H1 (cell line): ENCODE data around the gene PDLIM4. TPM values are rescaled to one million over a fixed set of nuclear protein-coding genes. Genes with fewer than 3 reads are reported as not detected.

Experiments
- CTCF ChIA-PET: fragments of 300-600 bp; sonication (Branson Sonifier 250); formaldehyde crosslinking; loops from one replicate; lab custom pipeline; 2021; ENCODE audit not compliant: partially characterized antibody; lab: Charles Lee
- POLR2A ChIA-PET: fragments of 300-600 bp; sonication (Branson Sonifier 250); formaldehyde crosslinking; loops from one replicate; lab custom pipeline; 2021; ENCODE audit warnings: inconsistent platforms; ENCODE audit not compliant: partially characterized antibody; lab: Charles Lee
- DNase-seq, 2 experiments: peaks; one replicate each; pipeline versions ENCODE4 v3.0.0 to v3.0.0-alpha.2; 2010 to 2022; ENCODE audit warnings: low spot score in 2 of 2, low read depth in 1 of 2, mixed read lengths in 1 of 2
- FAIRE-seq: peaks from 2 replicates; lab custom pipeline; 2011; peaks lifted over from hg19 to GRCh38; lab: Jason Lieb, UNC
- H2AFZ ChIP-seq: 2 replicates; pipeline ENCODE4 v1.8.1; 2012; ENCODE audit warnings: low read length, inconsistent platforms
- H2AK5ac ChIP-seq: 2 replicates; pipeline ENCODE4 v1.6.1; 2013; ENCODE audit warnings: low read depth, low read length
- H2BK120ac ChIP-seq: replicated peaks from 2 replicates; pipeline ENCODE3; 2013; ENCODE audit warnings: low read depth, low read length, inconsistent platforms
- H2BK12ac ChIP-seq: 2 replicates; pipeline ENCODE4 v1.6.1; 2013; ENCODE audit warnings: low read depth, low read length
- H2BK15ac ChIP-seq: 2 replicates; pipeline ENCODE4 v1.6.1; 2013; ENCODE audit warnings: low read length
- H2BK20ac ChIP-seq: 2 replicates; pipeline ENCODE4 v1.6.1; 2013; ENCODE audit warnings: low read length
- H2BK5ac ChIP-seq: 2 replicates; pipeline ENCODE4 v1.6.1; 2013; ENCODE audit warnings: low read depth, low read length
- H3K14ac ChIP-seq: 2 replicates; pipeline ENCODE4 v1.6.1; 2013; ENCODE audit warnings: inconsistent platforms; ENCODE audit not compliant: insufficient read length
- H3K18ac ChIP-seq: 2 replicates; pipeline ENCODE4 v1.6.1; 2013; ENCODE audit warnings: low read length; ENCODE audit errors: extremely low read depth
- H3K23ac ChIP-seq: 2 replicates; pipeline ENCODE4 v1.6.1; 2013; ENCODE audit warnings: inconsistent platforms; ENCODE audit not compliant: insufficient read length
- H3K23me2 ChIP-seq: 2 replicates; pipeline ENCODE4 v1.6.1; 2013; ENCODE audit warnings: low read depth, low read length
- H3K27ac ChIP-seq: 2 replicates; pipeline ENCODE4 v1.6.1; 2011; ENCODE audit warnings: low read depth, low read length, inconsistent platforms
- H3K27me3 ChIP-seq, 4 experiments: replicated peaks in 1 of 4; 1 replicate in 1 of 4; 2 replicates in 3 of 4; pipeline versions ENCODE4 v1.6.1 to v1.8.1; 2011 to 2013; ENCODE audit warnings: low read length in 3 of 4, mild to moderate bottlenecking in 3 of 4, inconsistent platforms in 2 of 4, mixed read lengths in 2 of 4, moderate library complexity in 1 of 4; ENCODE audit not compliant: control insufficient read depth in 3 of 4, insufficient read depth in 3 of 4; ENCODE audit errors: extremely low read depth in 1 of 4
- H3K36me3 ChIP-seq, 4 experiments: 2 replicates each; pipeline versions ENCODE4 v1.6.1 to v1.8.1; 2011 to 2013; ENCODE audit warnings: mild to moderate bottlenecking in 4 of 4, low read length in 3 of 4, moderate library complexity in 2 of 4, control low read depth in 1 of 4, inconsistent platforms in 1 of 4; ENCODE audit not compliant: insufficient read depth in 4 of 4, control insufficient read depth in 2 of 4
- H3K4ac ChIP-seq: replicated peaks from 2 replicates; pipeline ENCODE3; 2013; ENCODE audit warnings: low read length, low read depth, mixed read lengths, inconsistent platforms; ENCODE audit not compliant: insufficient read length
- H3K4me1 ChIP-seq, 4 experiments: replicated peaks in 1 of 4; 1 replicate in 1 of 4; 2 replicates in 3 of 4; pipeline versions ENCODE4 v1.6.1 to v1.8.1; 2011 to 2013; ENCODE audit warnings: low read length in 3 of 4, inconsistent platforms in 2 of 4, mixed read lengths in 1 of 4; ENCODE audit not compliant: insufficient read depth in 4 of 4, control insufficient read depth in 3 of 4
- H3K4me2 ChIP-seq, 2 experiments: 2 replicates each; pipeline versions ENCODE4 v1.6.1 to v1.8.1; 2011 to 2013; ENCODE audit warnings: low read depth in 2 of 2, low read length in 2 of 2, control low read depth in 1 of 2, inconsistent platforms in 1 of 2, mild to moderate bottlenecking in 1 of 2; ENCODE audit not compliant: insufficient read depth in 1 of 2
- H3K4me3 ChIP-seq, 4 experiments: fragments of 200-600, 300-600 bp in 1 of 4; sonication (generic), shearing (Covaris generic), sonication (Bioruptor Twin) in 1 of 4; 2 replicates each; pipeline versions ENCODE4 v1.5.1 to v1.8.1; 2011 to 2016; ENCODE audit warnings: low read length in 4 of 4, low read depth in 3 of 4, control low read depth in 2 of 4, inconsistent platforms in 2 of 4, mild to moderate bottlenecking in 2 of 4, mixed read lengths in 1 of 4, moderate library complexity in 1 of 4; ENCODE audit not compliant: insufficient read depth in 2 of 4; ENCODE audit errors: extremely low read depth in 1 of 4
- H3K56ac ChIP-seq: replicated peaks from 2 replicates; pipeline ENCODE3; 2013; ENCODE audit warnings: low read depth, mild to moderate bottlenecking, mixed read lengths, low read length, inconsistent platforms; ENCODE audit not compliant: insufficient read length
- H3K79me1 ChIP-seq: 2 replicates; pipeline ENCODE4 v1.6.1; 2013; ENCODE audit warnings: low read depth, low read length, control low read depth
- H3K79me2 ChIP-seq, 2 experiments: 2 replicates each; pipeline versions ENCODE4 v1.6.1 to v1.8.1; 2012 to 2013; ENCODE audit warnings: low read length in 2 of 2, mild to moderate bottlenecking in 2 of 2, inconsistent platforms in 1 of 2; ENCODE audit not compliant: insufficient read depth in 2 of 2, control insufficient read depth in 1 of 2
- H3K9ac ChIP-seq, 4 experiments: replicated peaks in 1 of 4; 1 replicate in 1 of 4; 2 replicates in 3 of 4; pipeline versions ENCODE4 v1.6.1 to v1.8.1; 2011 to 2013; ENCODE audit warnings: low read depth in 3 of 4, low read length in 3 of 4, control low read depth in 2 of 4, mild to moderate bottlenecking in 2 of 4, moderate library complexity in 2 of 4, inconsistent platforms in 1 of 4; ENCODE audit errors: extremely low read depth in 1 of 4
- H3K9me3 ChIP-seq, 2 experiments: 2 replicates each; pipeline versions ENCODE4 v1.6.1 to v1.8.1; 2012 to 2013; ENCODE audit warnings: mild to moderate bottlenecking in 2 of 2, moderate library complexity in 2 of 2, control low read depth in 1 of 2, inconsistent platforms in 1 of 2, low read depth in 1 of 2, low read length in 1 of 2, mixed read lengths in 1 of 2; ENCODE audit not compliant: insufficient read depth in 2 of 2
- H4K20me1 ChIP-seq, 2 experiments: replicated peaks in 1 of 2; 2 replicates each; pipeline versions ENCODE3 to v1.8.1; 2011 to 2013; ENCODE audit warnings: inconsistent platforms in 2 of 2, low read length in 2 of 2, mild to moderate bottlenecking in 1 of 2; ENCODE audit not compliant: insufficient read depth in 2 of 2, control insufficient read depth in 1 of 2
- H4K5ac ChIP-seq: 2 replicates; pipeline ENCODE4 v1.6.1; 2013; ENCODE audit warnings: low read length, low read depth, mixed read lengths, inconsistent platforms; ENCODE audit not compliant: insufficient read length
- H4K8ac ChIP-seq: 2 replicates; pipeline ENCODE4 v1.8.0; 2013; ENCODE audit warnings: mild to moderate bottlenecking, moderate library complexity, low read length, inconsistent platforms; ENCODE audit not compliant: insufficient read depth; ENCODE audit errors: extremely low read depth
- H4K91ac ChIP-seq: replicated peaks from 2 replicates; pipeline ENCODE3; 2013; ENCODE audit warnings: low read length, mixed read lengths, inconsistent platforms; ENCODE audit not compliant: insufficient read length
- ASH2L ChIP-seq: fragments of 200-600, 300-600 bp; sonication (generic); IDR thresholded peaks from one replicate; pipeline ENCODE4 v1.7.1; 2017; ENCODE audit warnings: low read length
- BACH1 ChIP-seq: IDR thresholded peaks from 2 replicates; pipeline ENCODE4 v1.6.1; 2012; ENCODE audit warnings: low read length, improper control_type of control experiment
- CBX8 ChIP-seq: fragments of 300-800, 300-1000 bp; sonication (generic); IDR thresholded peaks from 2 replicates; pipeline ENCODE4 v1.7.1; 2016; ENCODE audit warnings: low read depth, low read length, borderline replicate concordance
- CEBPB ChIP-seq: IDR thresholded peaks from 2 replicates; pipeline ENCODE4 v1.6.1; 2012; ENCODE audit warnings: low read depth, low read length
- EP300 ChIP-seq, 2 experiments: IDR thresholded peaks; 1 replicate in 1 of 2; 2 replicates in 1 of 2; pipeline ENCODE4 v1.6.1; 2011 to 2012; ENCODE audit warnings: low read depth in 2 of 2, low read length in 2 of 2, mild to moderate bottlenecking in 2 of 2, borderline replicate concordance in 1 of 2, inconsistent platforms in 1 of 2, moderate library complexity in 1 of 2
- KDM5A ChIP-seq: fragments of 200-600 bp; IDR thresholded peaks from 2 replicates; pipeline ENCODE4 v1.7.1; 2012; ENCODE audit warnings: mild to moderate bottlenecking, low read length, inconsistent platforms, mixed read lengths
- NRF1 ChIP-seq: IDR thresholded peaks from 2 replicates; pipeline ENCODE4 v1.6.1; 2011; ENCODE audit warnings: mild to moderate bottlenecking, low read depth, low read length, improper control_type of control experiment
- POU5F1 ChIP-seq: IDR thresholded peaks from 2 replicates; pipeline ENCODE4 v1.6.1; 2011; ENCODE audit warnings: low read depth, mild to moderate bottlenecking, low read length, moderate library complexity
- SIX5 ChIP-seq: IDR thresholded peaks from 2 replicates; pipeline ENCODE4 v1.6.1; 2011; ENCODE audit warnings: mild to moderate bottlenecking, low read depth, low read length
- SUZ12 ChIP-seq: fragments of 200-600 bp; sonication (generic); IDR thresholded peaks from 2 replicates; pipeline ENCODE4 v1.6.1; 2012; ENCODE audit warnings: mild to moderate bottlenecking, inconsistent platforms, low read length, moderate library complexity, mixed read lengths
- TAF1 ChIP-seq: IDR thresholded peaks from 2 replicates; pipeline ENCODE4 v1.6.1; 2011; ENCODE audit warnings: mild to moderate bottlenecking, low read depth, low read length
- TAF7 ChIP-seq: optimal IDR thresholded peaks from 2 replicates; pipeline ENCODE3; 2011; ENCODE audit warnings: low read depth, mild to moderate bottlenecking, inconsistent platforms, low read length, moderate library complexity, borderline replicate concordance
- ZNF274 ChIP-seq: IDR thresholded peaks from 2 replicates; pipeline ENCODE4 v1.7.0; 2012; ENCODE audit warnings: low read length, borderline replicate concordance; ENCODE audit errors: extremely low read depth
- WGBS, 2 experiments: shearing (Covaris generic) in 1 of 2; methylation state at CpG; one replicate each; pipeline versions ENCODE4 v1.1.6 to v1.1.7; 2013 to 2015; ENCODE audit warnings: low lambda C conversion rate in 2 of 2, mixed read lengths in 2 of 2, inconsistent platforms in 1 of 2, low coverage in 1 of 2, missing lambda C conversion rate in 1 of 2; ENCODE audit not compliant: insufficient replicate concordance in 2 of 2, insufficient coverage in 1 of 2, insufficient read length in 1 of 2; ENCODE audit errors: extremely low coverage in 1 of 2, missing lambda C conversion rate in 1 of 2; 5-methylcytosine and 5-hydroxymethylcytosine counted together
- polyA plus RNA-seq, 7 experiments: library from polyadenylated mRNA; depleted of rRNA in 3 of 7; stranded (reverse) in 5 of 7; unstranded in 2 of 7; fragments of >200 nt in 5 of 7; fragments of 200-250 nt in 2 of 7; gene quantifications; 1 replicate in 5 of 7; 2 replicates in 1 of 7; 4 replicates in 1 of 7; pipeline versions ENCODE4 v1.2.1 to v1.2.3, GENCODE V29; 2011 to 2013; ENCODE audit warnings: missing spikeins in 2 of 7, mixed read lengths in 2 of 7
- total RNA-seq: library from RNA; stranded (reverse); fragmentation: NEBNext Ultra II Directional; extraction: Animal tissue kit (Norgen Biotek cat#: 25700); gene quantifications from 2 replicates; pipeline ENCODE4 v1.2.1, GENCODE V29; 2021

The PDLIM4 gene
- total and polyA plus RNA-seq, 2 of the 8 experiments (the other 6 are each of a cell fraction or from before 2014, with no cell fraction given), result 10.7 to 29.1 TPM

DNA sequence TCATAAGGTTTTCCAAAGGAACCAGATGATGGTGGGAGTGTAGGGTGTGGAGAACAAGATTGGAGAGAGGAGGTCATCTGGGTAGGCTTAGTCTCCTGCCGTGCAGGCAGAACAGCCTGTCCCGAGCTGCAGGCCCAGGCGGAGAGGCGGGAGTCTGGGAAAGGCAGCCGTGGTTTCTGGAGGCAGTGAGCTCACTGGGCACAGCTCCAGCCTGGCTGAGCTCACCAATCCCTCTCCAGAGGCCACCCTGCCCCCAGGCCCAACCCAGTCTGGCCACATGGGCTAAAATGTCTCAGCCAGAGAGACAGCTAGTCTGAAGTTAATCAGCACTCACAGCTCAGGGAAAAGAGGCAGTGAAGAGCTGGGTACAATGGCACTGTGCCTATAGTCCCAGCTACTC lies 42.2 kb upstream of the PDLIM4 start:
- Histone ChIP-seq H4K20me1 (peaks cover 0 to 2% of the 10 kb centered on the region in 2 experiments), H3K9ac (no peak overlapping the region), H2AFZ (no peak overlapping the region), H3K27ac (no peak overlapping the region), H3K14ac (no peak overlapping the region), H3K79me2 (no peaks in the 10 kb centered on the region), H3K27me3 (no peaks in the 10 kb centered on the region), H2BK20ac (no peak overlapping the region), H4K8ac (no peak overlapping the region), H3K56ac (no peak overlapping the region), H2BK5ac (no peak overlapping the region), H3K4me1 (no peaks in the 10 kb centered on the region), H3K23me2 (no peaks in the 10 kb centered on the region), H3K79me1 (no peaks in the 10 kb centered on the region; the same call in 1 of the 2 replicates), H3K23ac (no peak overlapping the region), H2BK12ac (no peak overlapping the region), H3K9me3 (no peaks in the 10 kb centered on the region), H3K4ac (no peak overlapping the region), H2BK120ac (no peak overlapping the region), H3K4me3 (no peak overlapping the region), H4K5ac (no peak overlapping the region), H2AK5ac (no peak overlapping the region), H2BK15ac (no peak overlapping the region), H3K4me2 (no peak overlapping the region), H3K18ac (no peak overlapping the region), H4K91ac (no peak overlapping the region), H3K36me3 (no peaks in the 10 kb centered on the region)
- POLR2A ChIA-PET, result interaction anchor here (1.4 kb wide), 1 partner anchor 12 kb away, joined by 4 read pairs; the partner anchor contains the start of gene P4HA2
- DNase-seq, result no peak
- CTCF ChIA-PET, result interaction anchor here (0.7 to 5.9 kb wide), 9 partner anchors 12 to 146 kb away, joined by 3 to 29 read pairs (median 3); no protein-coding TSS in a partner anchor
- no peak for FAIRE-seq
- WGBS, 2 experiments, result 95% methylated on average over 4 of the region's 5 CpGs; no CpG with 5 or more reads in 1 of the 2 experiments
- TF ChIP-seq BACH1 (no peak), CBX8 (no peak), SUZ12 (no peak), ZNF274 (no peak), NRF1 (no peak), ASH2L (no peak), KDM5A (no peak), SIX5 (no peak), POU5F1 (no peak), CEBPB (no peak), TAF7 (no peak), TAF1 (no peak), EP300 (IDR thresholded peaks at IDR 0.05; ENCODE audit: borderline replicate concordance in 1 of 2, low read depth in 2 of 2, low read length in 2 of 2) (no peak)
